Left ventricle myocardium inferior (tissue), 1 donor: ENCODE data around the gene PARVB. TPM values are rescaled to one million over a fixed set of nuclear protein-coding genes. Genes with fewer than 3 reads are reported as not detected.

Experiments
- DNase-seq: peaks from one replicate; pipeline ENCODE4 v3.0.0-alpha.2; 2020
- H3K27ac ChIP-seq: fragments of 200-600 bp; replicated peaks from 2 replicates; pipeline ENCODE4 v1.8.0; 2021
- H3K27me3 ChIP-seq: fragments of 200-600 bp; 2 replicates; pipeline ENCODE4 v1.8.0; 2021; ENCODE audit warnings: low read depth
- H3K36me3 ChIP-seq: fragments of 200-600 bp; 2 replicates; pipeline ENCODE4 v1.8.0; 2021
- H3K4me1 ChIP-seq: fragments of 200-600 bp; 2 replicates; pipeline ENCODE4 v1.8.0; 2021
- H3K4me3 ChIP-seq: fragments of 200-600 bp; 2 replicates; pipeline ENCODE4 v1.8.0; 2021; ENCODE audit warnings: mild to moderate bottlenecking, moderate library complexity
- H3K9me3 ChIP-seq: fragments of 200-600 bp; replicated peaks from 2 replicates; pipeline ENCODE4 v1.8.0; 2021
- intact Hi-C: fragments of 100-400 bp; cut with micrococcal nuclease; formaldehyde crosslinking; loops from one replicate; pipeline ENCODE4 v1.11.0; 2022
- long read RNA-seq: library from polyadenylated mRNA; unstranded; transcript quantifications from one replicate; pipeline ENCODE4 v2.0.0, GENCODE V29; 2021
- total RNA-seq: library from RNA; stranded (reverse); fragmentation: NEBNext Ultra II Directional; extraction: Animal tissue kit (Norgen Biotek cat#: 25700); gene quantifications from one replicate; pipeline ENCODE4 v1.2.1, GENCODE V29; 2021
- TF ChIP-seq, protein P1 (sequence below): fragments of 200-600 bp; IDR thresholded peaks from 2 replicates; pipeline ENCODE4 v1.8.0; 2021; ENCODE audit warnings: antibody characterized with exemption, mild to moderate bottlenecking, borderline replicate concordance
- donor health status: DM: no; HTN: yes; CAD: no; lungs with severe emphysema.

The PARVB gene, protein sequence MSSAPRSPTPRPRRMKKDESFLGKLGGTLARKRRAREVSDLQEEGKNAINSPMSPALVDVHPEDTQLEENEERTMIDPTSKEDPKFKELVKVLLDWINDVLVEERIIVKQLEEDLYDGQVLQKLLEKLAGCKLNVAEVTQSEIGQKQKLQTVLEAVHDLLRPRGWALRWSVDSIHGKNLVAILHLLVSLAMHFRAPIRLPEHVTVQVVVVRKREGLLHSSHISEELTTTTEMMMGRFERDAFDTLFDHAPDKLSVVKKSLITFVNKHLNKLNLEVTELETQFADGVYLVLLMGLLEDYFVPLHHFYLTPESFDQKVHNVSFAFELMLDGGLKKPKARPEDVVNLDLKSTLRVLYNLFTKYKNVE
- total RNA-seq = 155 TPM
- long read RNA-seq, full-length matches to known transcripts = 55 of 108 reads
- long read RNA-seq, partial matches to known transcripts = 3 of 108 reads
- long read RNA-seq, other reads (novel, unspliced or antisense) = 50 of 108 reads

DNA sequence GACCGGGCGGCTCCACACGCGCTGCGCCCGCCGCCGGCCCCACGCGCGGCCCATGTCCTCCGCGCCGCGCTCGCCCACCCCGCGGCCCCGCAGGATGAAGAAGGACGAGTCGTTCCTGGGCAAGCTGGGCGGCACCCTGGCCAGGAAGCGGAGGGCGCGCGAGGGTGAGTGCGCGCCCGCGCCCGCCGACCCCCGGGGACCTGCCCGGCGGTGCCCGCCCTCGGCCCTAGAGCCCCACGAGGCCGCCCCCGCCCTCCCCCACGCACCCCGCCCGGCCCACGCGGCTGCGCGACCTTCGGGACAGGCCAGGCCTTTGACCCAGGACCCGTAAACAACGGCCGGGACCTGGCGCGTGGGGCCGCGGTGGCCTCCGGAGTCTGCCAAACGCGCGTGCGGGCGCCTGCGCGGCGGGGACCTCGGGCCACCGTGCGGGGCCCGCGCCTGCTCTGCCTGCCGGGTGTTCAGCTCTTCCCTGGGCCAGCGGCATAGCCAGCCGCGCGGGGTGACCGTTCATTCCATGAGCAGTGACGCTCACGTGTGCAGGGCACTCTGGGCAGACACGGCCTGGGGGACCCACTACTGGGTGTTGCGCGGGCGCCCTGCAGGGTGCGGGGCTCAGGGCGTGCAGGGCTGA is at the start of gene PARVB:
TSS of gene PARVB (plus strand) at position 15 of the 634 bp plus-strand sequence. CDS start at position 53, 38 bp downstream.
- H3K27me3 ChIP-seq = no peaks in the 10 kb centered on the region
- no peaks in the 10 kb centered on the region for H3K36me3 ChIP-seq
- intact Hi-C loops = no loop called here
- no peaks in the 10 kb centered on the region for H3K9me3 ChIP-seq
- TF ChIP-seq, protein P1, sequence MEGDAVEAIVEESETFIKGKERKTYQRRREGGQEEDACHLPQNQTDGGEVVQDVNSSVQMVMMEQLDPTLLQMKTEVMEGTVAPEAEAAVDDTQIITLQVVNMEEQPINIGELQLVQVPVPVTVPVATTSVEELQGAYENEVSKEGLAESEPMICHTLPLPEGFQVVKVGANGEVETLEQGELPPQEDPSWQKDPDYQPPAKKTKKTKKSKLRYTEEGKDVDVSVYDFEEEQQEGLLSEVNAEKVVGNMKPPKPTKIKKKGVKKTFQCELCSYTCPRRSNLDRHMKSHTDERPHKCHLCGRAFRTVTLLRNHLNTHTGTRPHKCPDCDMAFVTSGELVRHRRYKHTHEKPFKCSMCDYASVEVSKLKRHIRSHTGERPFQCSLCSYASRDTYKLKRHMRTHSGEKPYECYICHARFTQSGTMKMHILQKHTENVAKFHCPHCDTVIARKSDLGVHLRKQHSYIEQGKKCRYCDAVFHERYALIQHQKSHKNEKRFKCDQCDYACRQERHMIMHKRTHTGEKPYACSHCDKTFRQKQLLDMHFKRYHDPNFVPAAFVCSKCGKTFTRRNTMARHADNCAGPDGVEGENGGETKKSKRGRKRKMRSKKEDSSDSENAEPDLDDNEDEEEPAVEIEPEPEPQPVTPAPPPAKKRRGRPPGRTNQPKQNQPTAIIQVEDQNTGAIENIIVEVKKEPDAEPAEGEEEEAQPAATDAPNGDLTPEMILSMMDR = no peak
- peak; percentile 55 for DNase-seq
- peak within 1 kb of the TSS; percentile 98 for H3K27ac ChIP-seq
- peak within 1 kb of the TSS; percentile 80 for H3K4me3 ChIP-seq
- H3K4me1 ChIP-seq = peaks cover 83% of the 10 kb centered on the region

DNA sequence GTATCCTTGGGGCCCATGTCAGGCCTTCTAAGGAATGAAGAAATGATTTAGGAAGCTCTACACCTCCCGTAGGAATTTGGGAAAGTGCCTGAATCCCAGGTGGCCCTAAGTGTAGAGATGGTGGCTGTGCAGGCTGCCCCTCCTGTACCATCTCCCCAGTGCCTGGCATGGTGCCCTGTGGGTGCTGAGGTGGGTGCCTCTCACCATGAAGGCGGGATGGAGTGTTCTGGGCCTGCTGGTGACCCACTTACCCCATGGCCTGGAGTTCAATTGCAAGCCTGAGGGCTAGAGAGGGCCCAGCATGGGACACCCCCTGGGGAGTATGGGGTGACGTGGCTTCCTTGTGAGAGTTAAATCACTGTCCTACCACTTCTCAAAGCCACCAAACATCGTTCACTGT is 49.1 kb upstream of the PARVB start:
- Histone ChIP-seq H3K4me1 (peaks cover 3% of the 10 kb centered on the region), H3K27me3 (no peaks in the 10 kb centered on the region), H3K4me3 (no peak overlapping the region), H3K27ac (no peak overlapping the region), H3K9me3 (no peaks in the 10 kb centered on the region), H3K36me3 (peaks cover 97% of the 10 kb centered on the region)
- DNase-seq = no peak
- TF ChIP-seq, protein P1 = no peak
- intact Hi-C loops = no loop called here

GRCh38 chr22:43976861-43977795 is 47.0 kb upstream of the PARVB start:
- Histone ChIP-seq H3K27ac (no peak overlapping the region), H3K4me1 (no peaks in the 10 kb centered on the region), H3K36me3 (peaks cover 97% of the 10 kb centered on the region), H3K27me3 (no peaks in the 10 kb centered on the region), H3K9me3 (no peaks in the 10 kb centered on the region), H3K4me3 (no peak overlapping the region)
- TF ChIP-seq, protein P1 = no peak
- intact Hi-C loops = no loop called here
- no peak for DNase-seq

DNA sequence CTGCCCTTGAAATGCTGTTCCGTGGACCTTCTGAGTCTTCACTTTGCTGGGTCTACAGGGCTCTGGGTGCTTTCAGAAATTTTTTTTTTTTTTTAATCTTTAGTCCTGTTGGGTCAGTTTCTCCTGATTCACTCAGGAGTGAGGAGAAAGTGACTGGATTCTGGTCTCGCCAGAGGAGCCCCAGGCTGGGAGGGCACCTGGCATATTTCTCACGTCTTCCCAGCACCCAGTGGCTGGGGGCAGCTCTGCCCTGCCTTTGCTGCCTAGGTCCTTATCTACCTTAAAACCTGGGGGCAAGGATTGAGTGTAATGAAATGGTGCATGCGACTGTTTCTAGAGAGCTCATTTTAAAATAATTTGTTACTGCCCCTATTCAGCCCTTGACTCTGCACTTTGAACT is 45.5 kb upstream of the PARVB start:
- DNase-seq = no peak
- TF ChIP-seq, protein P1 = no peak
- H3K4me3 ChIP-seq = no peak overlapping the region
- no peaks in the 10 kb centered on the region for H3K9me3 ChIP-seq
- no peaks in the 10 kb centered on the region for H3K27me3 ChIP-seq
- H3K36me3 ChIP-seq = peaks cover 99% of the 10 kb centered on the region
- no peak overlapping the region for H3K27ac ChIP-seq
- H3K4me1 ChIP-seq = no peaks in the 10 kb centered on the region
- intact Hi-C loops = no loop called here

DNA sequence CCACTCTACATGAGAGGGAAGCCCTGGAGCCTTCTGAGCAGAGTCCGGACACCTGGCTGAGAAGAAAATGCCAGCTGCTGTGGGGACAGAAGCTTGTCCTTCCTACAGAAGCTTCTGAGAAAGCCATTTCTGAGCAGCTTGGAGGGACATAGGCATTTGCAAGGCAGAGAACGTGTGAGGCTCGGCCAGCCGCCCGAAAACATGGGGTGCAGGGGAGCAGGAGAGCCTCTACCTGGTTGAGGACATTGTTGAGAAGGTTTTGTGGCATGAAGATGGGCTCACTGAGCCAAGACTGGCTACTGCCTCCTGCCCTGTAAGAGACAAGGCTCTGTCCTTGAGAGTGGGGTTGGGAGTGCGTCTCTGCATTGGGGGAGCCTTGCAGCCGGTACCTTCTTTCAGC is 43.5 kb upstream of the PARVB start:
- TF ChIP-seq, protein P1 = no peak
- Histone ChIP-seq H3K9me3 (no peaks in the 10 kb centered on the region), H3K4me1 (no peaks in the 10 kb centered on the region), H3K4me3 (no peak overlapping the region), H3K27me3 (no peaks in the 10 kb centered on the region), H3K36me3 (peaks cover 99% of the 10 kb centered on the region), H3K27ac (no peak overlapping the region)
- intact Hi-C loops = no loop called here
- no peak for DNase-seq
